ENCODE results near the gene CTNNA3. TPM values are rescaled to one million over a fixed set of nuclear protein-coding genes. Genes with fewer than 3 reads are reported as not detected.

CTNNA3 gene
- total RNA-seq, 1 donor from 2014 or later = 0.92 TPM

GRCh38 chr10:66813122-66813521 lies 882.9 kb downstream of the CTNNA3 start:
- Mint-ChIP-seq H3K36me3 (ENCODE audit: low read depth) (no peaks in the 10 kb centered on the region), H3K27ac (ENCODE audit: unreplicated experiment) (no peak overlapping the region), H3K4me1 (ENCODE audit: low read depth) (peaks cover 11% of the 10 kb centered on the region), H3K4me3 (ENCODE audit: unreplicated experiment) (no peak overlapping the region), H3K27me3 (ENCODE audit: low read depth) (no peaks in the 10 kb centered on the region), H3K9me3 (ENCODE audit: low read depth) (peaks cover 3% of the 10 kb centered on the region)
- no peak for DNase-seq (ENCODE audit: low spot score)
- TF ChIP-seq CTCF (IDR thresholded peaks at IDR 0.05) = no peak

GRCh38 chr10:66811211-66811610 lies 884.8 kb downstream of the CTNNA3 start:
- no peak for DNase-seq (ENCODE audit: low spot score)
- no peak overlapping the region for H3K27ac Mint-ChIP-seq (ENCODE audit: unreplicated experiment)
- peaks cover 3% of the 10 kb centered on the region for H3K9me3 Mint-ChIP-seq (ENCODE audit: low read depth)
- H3K4me3 Mint-ChIP-seq (ENCODE audit: unreplicated experiment) = no peak overlapping the region
- no peaks in the 10 kb centered on the region for H3K36me3 Mint-ChIP-seq (ENCODE audit: low read depth)
- peaks cover 12% of the 10 kb centered on the region for H3K4me1 Mint-ChIP-seq (ENCODE audit: low read depth)
- no peak for TF ChIP-seq CTCF (IDR thresholded peaks at IDR 0.05)
- no peaks in the 10 kb centered on the region for H3K27me3 Mint-ChIP-seq (ENCODE audit: low read depth)

GRCh38 chr10:66809402-66809801 lies 886.6 kb downstream of the CTNNA3 start:
- Mint-ChIP-seq H3K36me3 (ENCODE audit: low read depth) (no peaks in the 10 kb centered on the region), H3K27me3 (ENCODE audit: low read depth) (no peaks in the 10 kb centered on the region), H3K4me3 (ENCODE audit: unreplicated experiment) (no peak overlapping the region), H3K9me3 (ENCODE audit: low read depth) (peaks cover 3% of the 10 kb centered on the region), H3K4me1 (ENCODE audit: low read depth) (peaks cover 28% of the 10 kb centered on the region), H3K27ac (ENCODE audit: unreplicated experiment) (no peak overlapping the region)
- DNase-seq (ENCODE audit: low spot score) = no peak
- no peak for TF ChIP-seq CTCF (IDR thresholded peaks at IDR 0.05)

- no peak for TF ChIP-seq CTCF (IDR thresholded peaks at IDR 0.05)
- no peaks in the 10 kb centered on the region for H3K36me3 Mint-ChIP-seq (ENCODE audit: low read depth)
- no peaks in the 10 kb centered on the region for H3K27me3 Mint-ChIP-seq (ENCODE audit: low read depth)
- H3K9me3 Mint-ChIP-seq (ENCODE audit: low read depth) = peaks cover 3% of the 10 kb centered on the region
- peaks cover 27% of the 10 kb centered on the region for H3K4me1 Mint-ChIP-seq (ENCODE audit: low read depth)
- DNase-seq (ENCODE audit: low spot score) = no peak
- H3K4me3 Mint-ChIP-seq (ENCODE audit: unreplicated experiment) = no peak overlapping the region
- peak overlapping the region; percentile 24 for H3K27ac Mint-ChIP-seq (ENCODE audit: unreplicated experiment)
Observed at GRCh38 chr10:66805612-66806011, 890.4 kb downstream of the CTNNA3 start.

- Mint-ChIP-seq H3K27me3 (ENCODE audit: low read depth) (no peaks in the 10 kb centered on the region), H3K27ac (ENCODE audit: unreplicated experiment) (no peak overlapping the region), H3K4me1 (ENCODE audit: low read depth) (peaks cover 26% of the 10 kb centered on the region), H3K36me3 (ENCODE audit: low read depth) (no peaks in the 10 kb centered on the region), H3K9me3 (ENCODE audit: low read depth) (peaks cover 3% of the 10 kb centered on the region), H3K4me3 (ENCODE audit: unreplicated experiment) (no peak overlapping the region)
- TF ChIP-seq CTCF (IDR thresholded peaks at IDR 0.05) = no peak
- no peak for DNase-seq (ENCODE audit: low spot score)
Observed at GRCh38 chr10:66804962-66805361, 891.0 kb downstream of the CTNNA3 start.
